ENCODE measurements around the gene USP3. TPM values are rescaled to one million over a fixed set of nuclear protein-coding genes. Genes with fewer than 3 reads are reported as not detected.

The USP3 gene
- total and polyA plus RNA-seq, 8 donors, result 37.4 to 80.7 (median 42.3) TPM

- intact Hi-C loops (cut with DNase I), result no loop called here
- no peak for DNase-seq
- H3K4me1 ChIP-seq, result no peaks in the 10 kb centered on the region
Measured at GRCh38 chr15:63634154-63634553, 129.8 kb downstream of the USP3 start.

GRCh38 chr15:63636518-63637061 is 132.2 kb downstream of the USP3 start:
- H3K9me3 ChIP-seq, result no peaks in the 10 kb centered on the region
- no peak overlapping the region for H3K4me3 ChIP-seq
- H3K27ac ChIP-seq, result no peak overlapping the region
- no peak for TF ChIP-seq CTCF (IDR thresholded peaks at IDR 0.05)
- no peak for ATAC-seq
- H3K36me3 ChIP-seq, result peaks cover 0 to 99% of the 10 kb centered on the region in 2 donors
- intact Hi-C loops (cut with DNase I), result no loop called here
- no peak for DNase-seq
- H3K4me1 ChIP-seq, result no peaks in the 10 kb centered on the region
- H3K27me3 ChIP-seq, result no peaks in the 10 kb centered on the region

More at GRCh38 chr15:63634154-63634553, 129.8 kb downstream of the USP3 start:
- Histone ChIP-seq H3K27ac (no peak overlapping the region), H3K4me3 (no peak overlapping the region), H3K27me3 (no peaks in the 10 kb centered on the region), H3K9me3 (no peaks in the 10 kb centered on the region), H3K36me3 (peaks cover 0 to 99% of the 10 kb centered on the region in 2 donors)
- no peak for TF ChIP-seq CTCF (IDR thresholded peaks at IDR 0.05)
- ATAC-seq, result no peak

- no peak for ATAC-seq
- H3K36me3 ChIP-seq, result peaks cover 0 to 99% of the 10 kb centered on the region in 2 donors
- intact Hi-C loops (cut with DNase I), result no loop called here
- DNase-seq, result no peak
- no peaks in the 10 kb centered on the region for H3K27me3 ChIP-seq
- no peaks in the 10 kb centered on the region for H3K9me3 ChIP-seq
- no peak for TF ChIP-seq CTCF (IDR thresholded peaks at IDR 0.05)
- H3K27ac ChIP-seq, result no peak overlapping the region
- H3K4me3 ChIP-seq, result no peak overlapping the region
- H3K4me1 ChIP-seq, result no peaks in the 10 kb centered on the region
Measured at GRCh38 chr15:63638839-63639238, 134.4 kb downstream of the USP3 start.

DNA sequence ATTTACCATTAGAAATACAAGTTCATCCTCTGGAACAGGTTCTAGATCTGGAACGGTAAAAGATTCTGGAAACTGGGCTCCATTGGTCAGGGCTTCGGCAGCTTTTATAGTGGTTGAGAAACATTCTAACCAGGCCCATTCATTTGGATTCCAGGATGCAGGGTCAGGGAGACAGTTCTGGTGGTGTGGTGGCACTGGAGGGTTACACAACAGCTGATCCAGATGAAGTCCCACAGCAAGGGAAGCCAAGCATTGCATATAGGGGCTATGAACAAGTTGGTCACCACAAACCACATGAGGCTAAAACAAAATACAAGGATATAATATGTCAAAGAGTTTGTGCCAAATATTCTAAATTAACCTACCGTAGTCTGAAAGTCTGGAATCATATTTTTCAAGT is 135.8 kb downstream of the USP3 start:
- H3K4me1 ChIP-seq, result no peaks in the 10 kb centered on the region
- H3K36me3 ChIP-seq, result peaks cover 0 to 99% of the 10 kb centered on the region in 2 donors
- H3K27ac ChIP-seq, result no peak overlapping the region
- H3K9me3 ChIP-seq, result no peaks in the 10 kb centered on the region
- H3K27me3 ChIP-seq, result no peaks in the 10 kb centered on the region
- intact Hi-C loops (cut with DNase I), result no loop called here
- TF ChIP-seq CTCF (IDR thresholded peaks at IDR 0.05), result no peak
- no peak overlapping the region for H3K4me3 ChIP-seq
- no peak for DNase-seq
- no peak for ATAC-seq

Other genes with a start within 250 kb of the USP3 start
- gene APH1B, start 227.0 kb upstream of the USP3 start, total RNA-seq, result 10 to 100 TPM; 24.0 to 32.2 TPM
- gene APH1B, start 227.0 kb upstream of the USP3 start, polyA plus RNA-seq (ENCODE audit: insufficient read length in 6 of 6), result 10 to 100 TPM; 26.3 to 30.3 (median 29.4) TPM
- 10 to 100 TPM; 12.2 to 20.5 TPM for gene CA12, start 122.7 kb upstream of the USP3 start, total RNA-seq
- gene CA12, start 122.7 kb upstream of the USP3 start, polyA plus RNA-seq (ENCODE audit: insufficient read length in 6 of 6), result 1 to 10 TPM; 1.6 to 7.9 (median 3.6) TPM
- 1 to 10 TPM; 2.3 to 4.4 TPM for gene FBXL22, start 92.8 kb downstream of the USP3 start, total RNA-seq
- 1 to 10 TPM; 1.9 to 4.6 (median 2.7) TPM for gene FBXL22, start 92.8 kb downstream of the USP3 start, polyA plus RNA-seq (ENCODE audit: insufficient read length in 6 of 6)

Measured in left lung (tissue), 10 donors.